Mesenchymal stem cell (in vitro differentiated cells and primary cell): Measurements from ENCODE around the gene LRTM2.

Experiments
- DNase-seq: peaks from one replicate; pipeline ENCODE4 v3.0.0-alpha.2; 2013
- H2AFZ ChIP-seq: one replicate; pipeline ENCODE4 v1.6.1; 2013; ENCODE audit warnings: low read depth, mild to moderate bottlenecking, control low read depth, inconsistent platforms, low read length, moderate library complexity
- H2AK5ac ChIP-seq: 2 replicates; pipeline ENCODE4 v1.6.1; 2013; ENCODE audit warnings: low read length, moderate library complexity, mild to moderate bottlenecking, inconsistent platforms; ENCODE audit not compliant: severe bottlenecking
- H2BK120ac ChIP-seq: one replicate; pipeline ENCODE4 v1.6.1; 2013; ENCODE audit warnings: low read depth, mild to moderate bottlenecking, inconsistent platforms, low read length, moderate library complexity
- H2BK12ac ChIP-seq, 2 experiments: one replicate each; pipeline ENCODE4 v1.6.1; 2013; ENCODE audit warnings: inconsistent platforms in 2 of 2, low read length in 2 of 2, mild to moderate bottlenecking in 2 of 2, moderate library complexity in 2 of 2, control low read depth in 1 of 2
- H2BK15ac ChIP-seq: one replicate; pipeline ENCODE4 v1.6.1; 2013; ENCODE audit warnings: mild to moderate bottlenecking, low read depth, inconsistent platforms; ENCODE audit not compliant: poor library complexity, severe bottlenecking
- H2BK5ac ChIP-seq: 2 replicates; pipeline ENCODE4 v1.6.1; 2013; ENCODE audit warnings: low read depth, mild to moderate bottlenecking, low read length, control low read depth, inconsistent platforms; ENCODE audit not compliant: poor library complexity, severe bottlenecking
- H3K14ac ChIP-seq, 2 experiments: one replicate each; pipeline ENCODE4 v1.6.1; 2013; ENCODE audit warnings: inconsistent platforms in 2 of 2, low read length in 2 of 2, control low read depth in 1 of 2, mild to moderate bottlenecking in 1 of 2, moderate library complexity in 1 of 2
- H3K18ac ChIP-seq, 2 experiments: one replicate each; pipeline ENCODE4 v1.6.1; 2013; ENCODE audit warnings: inconsistent platforms in 2 of 2, low read length in 2 of 2, control low read depth in 1 of 2, low read depth in 1 of 2, mild to moderate bottlenecking in 1 of 2
- H3K23ac ChIP-seq, 2 experiments: one replicate each; pipeline ENCODE4 v1.6.1; 2013; ENCODE audit warnings: inconsistent platforms in 2 of 2, low read length in 2 of 2, mild to moderate bottlenecking in 2 of 2, moderate library complexity in 2 of 2, control low read depth in 1 of 2
- H3K27ac ChIP-seq: 2 replicates; pipeline ENCODE4 v1.5.1; 2013; ENCODE audit warnings: mild to moderate bottlenecking, moderate library complexity, low read length, control low read depth, inconsistent platforms; ENCODE audit not compliant: poor library complexity, severe bottlenecking
- H3K27me3 ChIP-seq, 2 experiments: 2 replicates each; pipeline versions ENCODE4 v1.6.1 to v1.7.0; 2013; ENCODE audit warnings: low read length in 2 of 2, mild to moderate bottlenecking in 2 of 2, moderate library complexity in 2 of 2, control low read depth in 1 of 2, inconsistent platforms in 1 of 2; ENCODE audit not compliant: control insufficient read depth in 1 of 2, insufficient read depth in 1 of 2
- H3K36me3 ChIP-seq, 2 experiments: 2 replicates each; pipeline versions ENCODE4 v1.6.1 to v1.7.0; 2013; ENCODE audit warnings: low read length in 2 of 2, control low read depth in 1 of 2, inconsistent platforms in 1 of 2, low read depth in 1 of 2, mild to moderate bottlenecking in 1 of 2; ENCODE audit not compliant: insufficient read depth in 2 of 2, control insufficient read depth in 1 of 2
- H3K4ac ChIP-seq, 2 experiments: one replicate each; pipeline ENCODE4 v1.6.1; 2013; ENCODE audit warnings: inconsistent platforms in 2 of 2, low read length in 2 of 2, mild to moderate bottlenecking in 2 of 2, moderate library complexity in 2 of 2, control low read depth in 1 of 2, low read depth in 1 of 2
- H3K4me1 ChIP-seq: 2 replicates; pipeline ENCODE4 v1.6.1; 2013; ENCODE audit warnings: low read depth, low read length, control low read depth; ENCODE audit not compliant: control insufficient read depth, insufficient read depth
- H3K4me2 ChIP-seq: 2 replicates; pipeline ENCODE4 v1.6.1; 2013; ENCODE audit warnings: low read length, mild to moderate bottlenecking, inconsistent platforms; ENCODE audit not compliant: poor library complexity, severe bottlenecking
- H3K4me3 ChIP-seq, 2 experiments: 2 replicates each; pipeline versions ENCODE4 v1.5.1 to v1.7.0; 2013; ENCODE audit warnings: low read length in 2 of 2, mild to moderate bottlenecking in 2 of 2, control low read depth in 1 of 2, low read depth in 1 of 2; ENCODE audit not compliant: insufficient read depth in 1 of 2
- H3K79me1 ChIP-seq: replicated peaks from 2 replicates; pipeline ENCODE4 v1.6.1; 2013; ENCODE audit warnings: mild to moderate bottlenecking, control low read depth, low read length, inconsistent platforms; ENCODE audit not compliant: poor library complexity, severe bottlenecking
- H3K9ac ChIP-seq: 2 replicates; pipeline ENCODE4 v1.7.0; 2013; ENCODE audit warnings: mild to moderate bottlenecking, low read length, moderate library complexity
- H3K9me3 ChIP-seq: 2 replicates; pipeline ENCODE4 v1.7.0; 2013; ENCODE audit warnings: mild to moderate bottlenecking, low read length; ENCODE audit not compliant: control insufficient read depth
- H4K8ac ChIP-seq: one replicate; pipeline ENCODE4 v1.6.1; 2013; ENCODE audit warnings: inconsistent platforms, mild to moderate bottlenecking, low read length, moderate library complexity
- H4K91ac ChIP-seq: one replicate; pipeline ENCODE4 v1.6.1; 2013; ENCODE audit warnings: mild to moderate bottlenecking, low read length, inconsistent platforms
- WGBS: methylation state at CpG from one replicate; pipeline ENCODE4 v1.1.7; 2013; ENCODE audit warnings: mixed read lengths; 5-methylcytosine and 5-hydroxymethylcytosine counted together

Gene LRTM2

DNA sequence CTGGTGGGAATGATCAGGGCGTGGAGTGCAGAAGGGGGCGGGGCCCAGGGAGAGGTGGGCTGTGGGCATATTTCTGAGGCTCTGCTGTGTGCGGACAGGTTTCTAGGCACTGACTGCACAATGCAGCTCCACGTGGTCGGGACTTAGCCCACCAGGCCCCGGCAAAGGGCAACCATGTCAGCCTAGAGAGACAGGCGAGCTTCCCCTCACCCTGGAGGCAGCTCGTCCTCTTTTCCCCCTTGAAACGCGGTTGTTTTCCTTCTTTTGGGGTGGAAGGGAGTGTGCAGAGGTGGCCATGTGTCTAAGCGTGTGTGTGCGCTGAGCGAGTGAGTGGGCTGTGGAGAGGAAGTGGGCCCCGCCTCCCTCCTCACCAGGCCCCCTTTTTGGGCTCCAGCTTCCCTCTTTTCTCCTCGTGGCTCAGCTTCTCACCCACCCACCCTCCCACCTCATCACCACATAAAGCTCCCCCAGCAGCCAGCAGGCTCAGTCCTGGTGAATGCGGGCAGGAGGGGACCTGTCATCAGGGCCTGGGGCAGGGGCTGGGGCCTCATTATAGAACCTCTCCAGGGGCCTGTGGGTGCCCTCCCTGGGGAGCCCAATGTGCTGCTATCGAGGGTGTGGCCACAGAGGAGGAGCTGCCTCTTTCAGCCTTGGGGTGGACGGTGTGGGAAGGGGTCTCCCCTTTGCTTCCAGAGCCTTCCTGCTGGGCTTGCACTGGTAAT lies 22.0 kb downstream of the LRTM2 start:
- no peak for DNase-seq
- Histone ChIP-seq H2BK120ac (peak overlapping the region; percentile 11), H4K8ac (no peak overlapping the region), H3K4me2 (no peak overlapping the region), H2BK12ac (no peak overlapping the region), H2BK5ac (no peak overlapping the region), H3K79me1 (no peaks in the 10 kb centered on the region), H3K23ac (no peak overlapping the region), H3K18ac (no peak overlapping the region), H3K27ac (no peak overlapping the region), H3K36me3 (no peaks in the 10 kb centered on the region), H3K4ac (no peak overlapping the region), H3K4me3 (no peak overlapping the region), H2BK15ac (no peak overlapping the region), H3K9me3 (no peaks in the 10 kb centered on the region), H2AFZ (no peak overlapping the region), H3K9ac (no peak overlapping the region), H2AK5ac (no peak overlapping the region), H3K4me1 (peaks cover 25% of the 10 kb centered on the region), H3K27me3 (peaks cover 45 to 81% of the 10 kb centered on the region in 2 experiments), H3K14ac (peak overlapping the region in 1 of 2 experiments; percentile 7), H4K91ac (peak overlapping the region; percentile 10)
- 82% methylated on average over 11 of the region's 18 CpGs for WGBS

DNA sequence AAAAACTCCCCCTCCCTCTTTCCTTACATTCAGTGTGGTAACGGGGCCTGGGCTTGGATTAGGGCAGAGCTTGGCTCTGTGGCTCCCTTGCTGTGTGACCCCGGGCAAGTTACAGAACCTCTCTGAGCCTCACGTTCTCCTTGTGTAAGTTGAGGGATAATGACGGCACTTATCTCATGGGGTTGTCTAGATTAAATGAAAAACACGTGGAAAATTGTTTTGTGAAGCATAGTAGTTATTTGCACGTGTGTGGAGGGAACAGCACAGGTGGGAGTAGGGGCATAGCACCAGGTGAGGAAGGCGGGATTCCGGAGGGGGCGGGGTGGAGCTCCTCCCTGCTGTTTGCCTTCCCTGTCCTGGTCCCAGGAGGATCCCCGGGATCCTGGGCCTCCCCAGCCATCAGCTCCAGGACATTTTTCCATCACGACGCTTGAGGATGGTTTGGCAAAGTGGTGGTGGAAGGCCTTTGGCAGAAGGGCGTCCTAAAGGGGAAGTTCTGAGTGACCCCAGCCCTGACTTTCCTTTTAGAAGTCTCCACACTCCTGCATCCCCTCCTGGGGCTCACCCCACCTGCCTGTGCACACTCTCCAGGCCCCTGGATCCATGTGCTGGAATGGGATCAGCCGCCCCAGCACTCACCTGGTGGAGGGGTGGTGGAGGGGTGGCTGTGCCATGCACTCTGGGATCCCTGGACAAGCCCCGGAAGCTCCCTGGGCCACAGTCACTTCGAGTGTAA lies 22.7 kb downstream of the LRTM2 start:
- Histone ChIP-seq H3K27me3 (peaks cover 46 to 88% of the 10 kb centered on the region in 2 experiments), H3K4me1 (peaks cover 18% of the 10 kb centered on the region), H2AK5ac (no peak overlapping the region), H4K8ac (peak overlapping the region; percentile 10), H3K4me3 (no peak overlapping the region), H3K14ac (peak overlapping the region in 1 of 2 experiments; percentile 7), H3K18ac (no peak overlapping the region), H3K79me1 (no peaks in the 10 kb centered on the region), H3K9me3 (no peaks in the 10 kb centered on the region), H2AFZ (no peak overlapping the region), H2BK120ac (no peak overlapping the region), H2BK5ac (no peak overlapping the region), H3K27ac (no peak overlapping the region), H3K4ac (no peak overlapping the region), H3K36me3 (no peaks in the 10 kb centered on the region), H2BK15ac (no peak overlapping the region), H4K91ac (no peak overlapping the region), H3K4me2 (no peak overlapping the region), H2BK12ac (no peak overlapping the region), H3K9ac (no peak overlapping the region), H3K23ac (no peak overlapping the region)
- DNase-seq = no peak
- 76% methylated on average over 15 of the region's 16 CpGs for WGBS

DNA sequence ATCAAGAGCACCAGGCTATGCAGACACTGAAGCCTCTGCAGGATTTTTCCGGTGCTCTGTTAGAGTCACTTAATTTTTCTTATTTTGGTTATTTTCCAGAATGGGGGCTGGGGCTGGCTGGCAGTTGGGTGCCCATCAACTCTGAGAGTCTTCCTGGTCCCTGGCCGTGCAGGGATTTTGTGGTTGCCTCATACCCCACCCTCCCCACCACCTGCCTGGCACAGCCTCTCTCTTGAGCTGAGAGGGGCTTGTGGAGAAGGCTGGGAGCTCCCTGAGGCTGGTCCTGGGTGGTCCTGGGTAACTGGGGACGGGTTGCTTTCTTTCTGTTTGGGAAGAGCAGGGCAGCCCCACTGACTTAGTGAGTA lies 23.3 kb downstream of the LRTM2 start:
- H3K4me3 ChIP-seq = no peak overlapping the region
- H2BK5ac ChIP-seq = no peak overlapping the region
- H2BK12ac ChIP-seq = no peak overlapping the region
- no peak overlapping the region for H3K14ac ChIP-seq
- H3K9me3 ChIP-seq = no peaks in the 10 kb centered on the region
- H3K27me3 ChIP-seq = peaks cover 46 to 88% of the 10 kb centered on the region in 2 experiments
- H3K4ac ChIP-seq = no peak overlapping the region
- H3K79me1 ChIP-seq = no peaks in the 10 kb centered on the region
- H3K9ac ChIP-seq = no peak overlapping the region
- H2BK15ac ChIP-seq = no peak overlapping the region
- H3K36me3 ChIP-seq = no peaks in the 10 kb centered on the region
- 82% methylated on average over 2 of the region's 3 CpGs for WGBS
- no peak for DNase-seq
- H2BK120ac ChIP-seq = no peak overlapping the region
- H3K4me1 ChIP-seq = peaks cover 13% of the 10 kb centered on the region
- H3K23ac ChIP-seq = no peak overlapping the region
- H3K27ac ChIP-seq = no peak overlapping the region
- no peak overlapping the region for H2AK5ac ChIP-seq
- H4K91ac ChIP-seq = no peak overlapping the region
- no peak overlapping the region for H3K18ac ChIP-seq
- H3K4me2 ChIP-seq = no peak overlapping the region
- H4K8ac ChIP-seq = no peak overlapping the region
- no peak overlapping the region for H2AFZ ChIP-seq

DNA sequence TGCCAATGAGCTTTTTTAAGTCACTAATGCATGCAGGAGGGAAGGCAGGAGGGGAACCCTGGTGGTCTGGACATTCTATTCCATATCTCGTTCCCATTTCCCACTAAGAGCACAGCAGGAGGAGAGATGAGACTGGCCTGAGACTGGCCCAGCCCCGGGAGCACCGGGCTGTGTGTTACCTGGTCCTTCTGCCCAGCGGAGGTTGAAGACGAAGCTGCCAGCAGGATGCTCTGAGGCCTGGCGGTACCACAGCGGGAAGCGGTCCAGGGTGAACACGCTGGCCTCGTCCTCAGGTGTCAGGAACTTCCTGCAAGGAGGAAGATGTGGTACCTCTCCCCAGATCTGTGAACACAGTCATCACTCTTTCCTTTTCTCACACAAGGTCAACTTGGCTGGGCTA lies 23.9 kb downstream of the LRTM2 start:
- H3K18ac ChIP-seq = no peak overlapping the region
- H3K14ac ChIP-seq = no peak overlapping the region
- no peak overlapping the region for H2AK5ac ChIP-seq
- 79% methylated on average over 10 of the region's 10 CpGs for WGBS
- H3K4me1 ChIP-seq = peaks cover 7% of the 10 kb centered on the region
- H2BK12ac ChIP-seq = no peak overlapping the region
- no peak overlapping the region for H2BK5ac ChIP-seq
- no peak overlapping the region for H2BK15ac ChIP-seq
- H3K9ac ChIP-seq = no peak overlapping the region
- no peak overlapping the region for H2BK120ac ChIP-seq
- no peak overlapping the region for H3K27ac ChIP-seq
- no peak overlapping the region for H3K23ac ChIP-seq
- H3K9me3 ChIP-seq = no peaks in the 10 kb centered on the region
- no peak overlapping the region for H3K4me3 ChIP-seq
- DNase-seq = no peak
- no peak overlapping the region for H3K4ac ChIP-seq
- H3K79me1 ChIP-seq = no peaks in the 10 kb centered on the region
- no peaks in the 10 kb centered on the region for H3K36me3 ChIP-seq
- H3K4me2 ChIP-seq = no peak overlapping the region
- no peak overlapping the region for H2AFZ ChIP-seq
- H4K8ac ChIP-seq = no peak overlapping the region
- H4K91ac ChIP-seq = no peak overlapping the region
- H3K27me3 ChIP-seq = peaks cover 46 to 87% of the 10 kb centered on the region in 2 experiments
